ENCODE results near the gene RRN3. TPM values are rescaled to one million over a fixed set of nuclear protein-coding genes. Genes with fewer than 3 reads are reported as not detected.
"Not testable (repeated sequence)": the region's sequence is repeated elsewhere in the genome, so short reads cannot be mapped to it uniquely, and the experiment has no call there.

The RRN3 gene
- total RNA-seq, 6 experiments from 2014 or later, result 13.0 to 20.4 (median 16.2) TPM

- H3K4me1 ChIP-seq; intact Hi-C loops (cut with DNase I); H3K4me3 ChIP-seq; H3K27ac ChIP-seq; H3K27me3 ChIP-seq; DNase-seq; H3K9me3 ChIP-seq: not testable (repeated sequence)
- ATAC-seq, result peak; percentile 72 to 81 (median 76)
- 12% methylated on average over 4 of the region's 4 CpGs for WGBS (ENCODE audit: insufficient coverage, low coverage, low lambda C conversion rate, missing lambda C conversion rate)
- H3K36me3 ChIP-seq, result peaks cover 4 to 87% (median 46%) of the 10 kb centered on the region in 4 donors
- peak; percentile 38 to 55 (median 48) for TF ChIP-seq CTCF (IDR thresholded peaks at IDR 0.05)
Observed at GRCh38 chr16:15022194-15022593, 71.9 kb downstream of the RRN3 start.

- H3K27me3 ChIP-seq; DNase-seq; H3K27ac ChIP-seq; intact Hi-C loops (cut with DNase I); H3K9me3 ChIP-seq; H3K4me1 ChIP-seq; H3K4me3 ChIP-seq; ATAC-seq: not testable (repeated sequence)
- WGBS (ENCODE audit: insufficient coverage, low coverage, low lambda C conversion rate, missing lambda C conversion rate), result 75% methylated on average over 7 of the region's 7 CpGs
- peaks cover 4 to 85% (median 43%) of the 10 kb centered on the region in 4 donors for H3K36me3 ChIP-seq
Observed at GRCh38 chr16:15021429-15021828, 72.6 kb downstream of the RRN3 start.

GRCh38 chr16:15016951-15017580, 77.0 kb downstream of the RRN3 start:
- H3K27me3 ChIP-seq; H3K9me3 ChIP-seq; intact Hi-C loops (cut with DNase I); H3K4me3 ChIP-seq: not testable (repeated sequence)
- DNase-seq, result peak in 1 of 3 donors; percentile 70
- H3K27ac ChIP-seq, result peak overlapping the region in 1 of 3 donors; percentile 12
- ATAC-seq, result peak; percentile 76 to 83 (median 80)
- H3K4me1 ChIP-seq, result peaks cover 0 to 16% (median 6%) of the 10 kb centered on the region in 4 donors
- H3K36me3 ChIP-seq, result peaks cover 4 to 69% (median 35%) of the 10 kb centered on the region in 4 donors
- 9% methylated on average over 4 of the region's 4 CpGs for WGBS (ENCODE audit: insufficient coverage, low coverage, low lambda C conversion rate, missing lambda C conversion rate)

- H3K4me3 ChIP-seq; H3K27me3 ChIP-seq; DNase-seq; H3K9me3 ChIP-seq; intact Hi-C loops (cut with DNase I): not testable (repeated sequence)
- H3K36me3 ChIP-seq, result peaks cover 4 to 67% (median 31%) of the 10 kb centered on the region in 4 donors
- peak; percentile 5 to 28 (median 10) for ATAC-seq
- peak overlapping the region in 1 of 3 donors; percentile 12 for H3K27ac ChIP-seq
- 66% methylated on average over 4 of the region's 4 CpGs for WGBS (ENCODE audit: insufficient coverage, low coverage, low lambda C conversion rate, missing lambda C conversion rate)
- peaks cover 0 to 16% (median 6%) of the 10 kb centered on the region in 4 donors for H3K4me1 ChIP-seq
Observed at GRCh38 chr16:15016354-15016753, 77.7 kb downstream of the RRN3 start.

- 100% methylated on average over 3 of the region's 3 CpGs for WGBS (ENCODE audit: insufficient coverage, low coverage, low lambda C conversion rate, missing lambda C conversion rate)
- intact Hi-C loops (cut with DNase I); H3K27me3 ChIP-seq; DNase-seq; ATAC-seq; H3K4me3 ChIP-seq; H3K27ac ChIP-seq; H3K9me3 ChIP-seq: not testable (repeated sequence)
- Histone ChIP-seq H3K4me1 (peaks cover 0 to 16% (median 6%) of the 10 kb centered on the region in 4 donors), H3K36me3 (peaks cover 4 to 70% (median 33%) of the 10 kb centered on the region in 4 donors)
Observed at GRCh38 chr16:15015671-15016070, 78.4 kb downstream of the RRN3 start.

- peaks cover under 1 to 74% (median 31%) of the 10 kb centered on the region in 4 donors for H3K36me3 ChIP-seq
- intact Hi-C loops (cut with DNase I); H3K9me3 ChIP-seq; ATAC-seq; H3K27ac ChIP-seq; H3K4me3 ChIP-seq; DNase-seq; H3K27me3 ChIP-seq: not testable (repeated sequence)
- WGBS (ENCODE audit: insufficient coverage, low coverage, low lambda C conversion rate, missing lambda C conversion rate), result 94% methylated on average over 10 of the region's 10 CpGs
- peaks cover 0 to 16% (median 6%) of the 10 kb centered on the region in 4 donors for H3K4me1 ChIP-seq
Observed at GRCh38 chr16:15012941-15013340, 81.1 kb downstream of the RRN3 start.

MicroRNAs within 50 kb of the gene (microRNA counts, 767-probe panel; counts per million panel counts)
- 237 counts per million for microRNA hsa-miR-1972

Small RNA genes within 50 kb of the gene (microRNA-seq; reads per million reads assigned to microRNA genes)
- 0 reads per million in 2 donors for gene MIR1972-1
- 0 reads per million in 2 donors for gene MIR6511B2

Small RNA genes within 50 kb of the gene (small RNA-seq; reads per million reads assigned to genes)
- 0 reads per million in 2 experiments for gene MIR1972-1

Other genes starting within 250 kb of the RRN3 start
- 10 to 100 TPM; 14.0 to 48.3 (median 33.6) TPM for gene NPIPA1, start 156.8 kb downstream of the RRN3 start, total RNA-seq
- 100 to 1,000 TPM in 4 of 6 experiments, 10 to 100 TPM in 2; 78.8 to 144 (median 111) TPM for gene PDXDC1, start 119.2 kb downstream of the RRN3 start, total RNA-seq
- 10 to 100 TPM; 14.7 to 30.0 (median 16.8) TPM for gene NTAN1, start 38.2 kb downstream of the RRN3 start, total RNA-seq